Measurements from ENCODE around the gene SLFN5.
A peak's percentile ranks its signal among the peaks of the same experiment; 100 is the strongest.

Gene SLFN5

DNA sequence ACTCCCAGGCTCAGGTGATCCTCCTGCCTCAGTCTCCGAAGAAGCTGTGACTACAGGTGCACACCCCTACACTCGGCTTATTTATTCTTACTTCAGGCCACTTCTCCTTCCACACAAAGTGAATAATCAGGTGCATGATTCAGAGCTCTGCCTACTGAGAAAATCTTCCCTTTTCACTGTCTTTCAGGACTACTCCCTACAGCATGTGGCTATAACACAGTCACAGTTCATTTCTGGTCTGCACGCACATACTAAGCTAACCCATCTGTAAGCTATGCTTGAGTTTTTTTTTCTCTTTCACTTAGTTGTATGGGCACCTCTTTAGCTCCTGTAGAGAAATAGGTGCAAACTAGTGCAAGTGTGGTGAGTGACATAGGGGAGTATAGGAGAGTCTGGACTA, 7.6 kb upstream of the SLFN5 start:
- no peak for DNase-seq (ENCODE audit: low spot score)
- Histone ChIP-seq H3K27ac (no peak overlapping the region), H3K4me3 (no peak overlapping the region)
- TF ChIP-seq, protein P1, sequence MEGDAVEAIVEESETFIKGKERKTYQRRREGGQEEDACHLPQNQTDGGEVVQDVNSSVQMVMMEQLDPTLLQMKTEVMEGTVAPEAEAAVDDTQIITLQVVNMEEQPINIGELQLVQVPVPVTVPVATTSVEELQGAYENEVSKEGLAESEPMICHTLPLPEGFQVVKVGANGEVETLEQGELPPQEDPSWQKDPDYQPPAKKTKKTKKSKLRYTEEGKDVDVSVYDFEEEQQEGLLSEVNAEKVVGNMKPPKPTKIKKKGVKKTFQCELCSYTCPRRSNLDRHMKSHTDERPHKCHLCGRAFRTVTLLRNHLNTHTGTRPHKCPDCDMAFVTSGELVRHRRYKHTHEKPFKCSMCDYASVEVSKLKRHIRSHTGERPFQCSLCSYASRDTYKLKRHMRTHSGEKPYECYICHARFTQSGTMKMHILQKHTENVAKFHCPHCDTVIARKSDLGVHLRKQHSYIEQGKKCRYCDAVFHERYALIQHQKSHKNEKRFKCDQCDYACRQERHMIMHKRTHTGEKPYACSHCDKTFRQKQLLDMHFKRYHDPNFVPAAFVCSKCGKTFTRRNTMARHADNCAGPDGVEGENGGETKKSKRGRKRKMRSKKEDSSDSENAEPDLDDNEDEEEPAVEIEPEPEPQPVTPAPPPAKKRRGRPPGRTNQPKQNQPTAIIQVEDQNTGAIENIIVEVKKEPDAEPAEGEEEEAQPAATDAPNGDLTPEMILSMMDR (IDR thresholded peaks at IDR 0.05): no peak

DNA sequence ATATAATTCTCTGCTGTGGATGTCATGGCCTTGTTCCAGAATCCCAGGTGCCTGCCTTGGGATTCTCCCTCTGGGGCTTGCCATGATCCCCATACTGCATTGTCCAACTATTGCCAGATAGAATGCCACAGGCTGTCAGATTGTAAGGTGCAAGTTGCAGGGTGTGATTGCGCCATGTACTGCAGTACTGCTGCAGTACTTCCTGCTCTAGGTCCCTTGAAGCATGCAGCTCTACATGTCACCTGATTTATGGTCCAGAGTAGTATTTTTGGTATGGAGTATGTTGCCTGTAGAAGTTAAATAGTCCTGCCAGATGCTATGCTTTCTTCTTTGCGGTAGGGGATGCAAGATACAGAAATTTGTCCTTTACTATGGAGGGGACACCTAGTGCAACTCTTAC, 7.0 kb upstream of the SLFN5 start:
- DNase-seq (ENCODE audit: low spot score): no peak

DNA sequence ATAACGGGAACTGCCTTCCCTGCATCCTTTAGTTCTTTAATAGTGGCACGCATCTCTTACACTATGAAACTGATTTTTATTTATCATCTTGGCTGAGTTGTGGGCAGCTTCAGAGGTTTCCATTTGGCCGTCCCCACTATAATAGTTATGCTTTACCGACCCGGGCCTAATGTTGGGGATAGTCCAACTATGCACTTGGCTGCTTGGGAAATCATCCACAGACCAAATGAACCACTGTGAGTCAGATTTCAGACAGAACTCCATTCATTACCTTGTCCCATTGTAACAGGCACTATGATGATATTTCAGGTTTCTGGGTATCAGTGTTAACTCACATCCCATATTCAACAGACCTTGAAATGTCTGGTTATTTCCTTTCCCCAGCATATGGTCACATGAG, 6.1 kb upstream of the SLFN5 start:
- TF ChIP-seq, protein P1 (IDR thresholded peaks at IDR 0.05): no peak
- H3K4me3 ChIP-seq: no peak overlapping the region
- DNase-seq (ENCODE audit: low spot score): no peak
- no peak overlapping the region for H3K27ac ChIP-seq

More for the DNA sequence above, 7.0 kb upstream of the SLFN5 start:
- Histone ChIP-seq H3K27ac (no peak overlapping the region), H3K4me3 (no peak overlapping the region)
- TF ChIP-seq, protein P1 (IDR thresholded peaks at IDR 0.05): no peak

DNA sequence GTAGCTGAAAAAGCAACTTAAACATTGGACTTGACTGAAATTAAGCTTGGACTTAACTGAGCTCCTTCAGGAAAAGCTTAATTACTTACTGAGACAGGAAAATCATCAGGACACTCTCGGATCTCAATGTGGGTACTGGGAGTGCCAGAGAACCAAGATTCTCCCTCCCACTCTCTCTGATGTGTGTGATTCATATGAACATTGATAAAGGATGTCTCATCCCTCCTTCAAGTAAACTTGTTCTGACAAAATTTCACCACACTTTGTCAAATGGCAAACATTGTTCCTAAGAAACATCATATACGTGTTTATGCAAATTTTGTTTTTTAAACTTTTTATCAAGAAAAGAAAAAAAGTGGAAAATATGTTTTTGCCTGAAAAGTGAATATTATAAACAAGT, 4.1 kb upstream of the SLFN5 start:
- Histone ChIP-seq H3K27ac (no peak overlapping the region), H3K4me3 (no peak overlapping the region)
- no peak for DNase-seq (ENCODE audit: low spot score)
- TF ChIP-seq, protein P1 (IDR thresholded peaks at IDR 0.05): no peak

DNA sequence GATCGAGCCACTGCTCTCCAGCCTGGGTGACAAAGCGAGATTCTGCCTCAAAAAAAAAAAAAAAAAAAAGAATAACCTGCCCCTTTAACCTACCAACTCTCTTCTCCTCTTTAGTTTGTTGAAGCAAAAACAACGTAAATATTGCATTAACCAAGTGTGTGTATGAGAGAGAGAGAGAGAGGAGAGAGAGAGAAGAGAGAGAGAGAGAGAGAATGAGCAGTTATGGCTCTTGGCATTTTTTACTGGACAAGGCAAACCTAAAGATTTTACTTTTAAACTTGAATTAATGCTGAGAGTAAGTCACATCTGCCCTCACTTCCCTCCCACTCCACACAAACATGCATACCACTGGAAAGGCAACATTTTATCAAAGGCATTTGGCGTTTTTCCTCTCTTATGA, 3.0 kb upstream of the SLFN5 start:
- H3K4me3 ChIP-seq: no peak overlapping the region
- H3K27ac ChIP-seq: no peak overlapping the region
- TF ChIP-seq, protein P1 (IDR thresholded peaks at IDR 0.05): no peak
- DNase-seq (ENCODE audit: low spot score): no peak

DNA sequence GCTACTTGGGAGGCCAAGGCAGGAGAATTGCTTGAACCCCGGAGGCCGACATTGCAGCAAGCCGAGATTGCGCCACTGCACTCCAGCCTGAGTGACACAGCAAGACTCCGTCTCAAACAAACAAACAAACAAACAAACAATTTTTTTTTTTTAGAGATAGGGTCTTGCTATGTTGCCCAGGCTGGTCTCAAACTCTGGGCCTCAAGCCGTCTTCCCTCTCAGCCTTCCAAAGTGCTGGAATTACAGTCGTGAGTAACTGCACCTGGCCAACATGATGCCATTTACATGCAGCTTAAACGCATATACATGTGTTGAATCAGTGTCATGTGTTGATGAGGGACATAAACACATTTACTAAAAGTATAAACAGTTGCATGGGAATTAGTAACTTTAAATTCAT, 2.0 kb upstream of the SLFN5 start:
- DNase-seq (ENCODE audit: low spot score): no peak

DNA sequence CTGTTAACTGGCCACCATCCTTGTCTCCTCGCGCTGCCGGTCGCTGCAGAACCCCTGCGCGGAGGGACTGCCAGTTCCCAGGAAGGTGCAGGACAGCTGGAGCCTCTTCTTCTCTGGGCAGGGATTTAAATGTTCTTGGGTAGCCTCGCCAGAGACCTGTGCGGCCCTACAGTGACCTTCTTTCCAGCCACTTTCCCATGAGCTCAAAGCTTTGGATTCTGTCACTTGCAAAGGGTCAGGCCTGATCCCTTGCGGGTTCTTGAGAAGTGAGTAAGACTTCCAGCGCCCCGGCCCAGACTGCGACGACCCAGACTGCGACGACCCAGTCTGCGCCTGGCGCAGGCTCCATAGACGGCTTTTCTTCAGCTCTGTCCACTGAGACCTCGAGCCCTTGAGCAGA, 1.4 kb upstream of the SLFN5 start:
- DNase-seq (ENCODE audit: low spot score): no peak
- TF ChIP-seq, protein P1 (IDR thresholded peaks at IDR 0.05): no peak
- Histone ChIP-seq H3K4me3 (peak overlapping the region; percentile 77), H3K27ac (no peak overlapping the region)

More for the DNA sequence above, 2.0 kb upstream of the SLFN5 start:
- TF ChIP-seq, protein P1 (IDR thresholded peaks at IDR 0.05): no peak
- no peak overlapping the region for H3K27ac ChIP-seq
- no peak overlapping the region for H3K4me3 ChIP-seq
